Omental fat pad (tissue), 4 donors: Measurements from ENCODE around the gene DMWD. TPM values are rescaled to one million over a fixed set of nuclear protein-coding genes. Genes with fewer than 3 reads are reported as not detected.

Experiments used
- ATAC-seq: fragments of 150-250 bp; one replicate; pipeline ENCODE4 v1.9.1; 2016; ENCODE audit warnings: mild to moderate bottlenecking, moderate library complexity; ENCODE audit not compliant: low FRiP score
- DNase-seq: peaks from one replicate; pipeline ENCODE4 v3.0.0-alpha.2; 2019; ENCODE audit warnings: low spot score
- total RNA-seq, 4 donors: library from RNA; depleted of rRNA; stranded (reverse); fragments of >200 nt; gene quantifications; one replicate each; pipeline ENCODE4 v1.1.0, GENCODE V29; 2016
- TF ChIP-seq, protein P1 (sequence below), 3 donors: fragments of 450-650 bp; IDR thresholded peaks; one replicate each; pipeline ENCODE4 v1.5.1; 2016 to 2017; ENCODE audit warnings: antibody characterized with exemption in 3 of 3, mild to moderate bottlenecking in 3 of 3, moderate library complexity in 2 of 3

Gene DMWD
- total RNA-seq, 4 donors from 2014 or later, result 26.2 to 42.5 (median 35.9) TPM

DNA sequence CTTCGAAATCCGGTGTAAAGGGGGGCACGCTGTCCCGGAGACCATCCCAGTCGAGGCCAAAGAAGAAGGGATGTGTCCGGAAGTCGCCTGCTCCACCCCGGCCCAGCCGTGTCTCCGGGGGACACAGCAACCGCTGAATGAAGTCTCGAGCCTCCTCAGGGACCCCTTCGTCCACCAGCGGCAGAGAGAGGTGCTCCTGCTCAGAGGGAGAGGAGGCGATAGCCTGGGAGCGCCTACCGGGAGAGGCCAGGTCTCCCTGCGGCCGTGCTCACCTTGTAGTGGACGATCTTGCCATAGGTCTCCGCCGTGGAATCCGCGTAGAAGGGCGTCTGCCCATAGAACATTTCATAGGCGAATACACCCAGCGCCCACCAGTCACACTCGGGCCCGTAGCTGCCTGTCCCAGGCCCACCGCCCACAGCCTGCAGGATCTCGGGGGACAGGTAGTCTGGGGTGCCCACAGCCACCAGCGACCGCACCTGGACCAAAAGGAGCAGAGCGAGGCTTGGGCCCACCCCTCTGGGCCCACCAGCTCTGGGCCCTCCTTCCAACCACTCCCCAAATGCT is 15.2 kb downstream of the DMWD start:
- no peak for DNase-seq
- TF ChIP-seq, protein P1, sequence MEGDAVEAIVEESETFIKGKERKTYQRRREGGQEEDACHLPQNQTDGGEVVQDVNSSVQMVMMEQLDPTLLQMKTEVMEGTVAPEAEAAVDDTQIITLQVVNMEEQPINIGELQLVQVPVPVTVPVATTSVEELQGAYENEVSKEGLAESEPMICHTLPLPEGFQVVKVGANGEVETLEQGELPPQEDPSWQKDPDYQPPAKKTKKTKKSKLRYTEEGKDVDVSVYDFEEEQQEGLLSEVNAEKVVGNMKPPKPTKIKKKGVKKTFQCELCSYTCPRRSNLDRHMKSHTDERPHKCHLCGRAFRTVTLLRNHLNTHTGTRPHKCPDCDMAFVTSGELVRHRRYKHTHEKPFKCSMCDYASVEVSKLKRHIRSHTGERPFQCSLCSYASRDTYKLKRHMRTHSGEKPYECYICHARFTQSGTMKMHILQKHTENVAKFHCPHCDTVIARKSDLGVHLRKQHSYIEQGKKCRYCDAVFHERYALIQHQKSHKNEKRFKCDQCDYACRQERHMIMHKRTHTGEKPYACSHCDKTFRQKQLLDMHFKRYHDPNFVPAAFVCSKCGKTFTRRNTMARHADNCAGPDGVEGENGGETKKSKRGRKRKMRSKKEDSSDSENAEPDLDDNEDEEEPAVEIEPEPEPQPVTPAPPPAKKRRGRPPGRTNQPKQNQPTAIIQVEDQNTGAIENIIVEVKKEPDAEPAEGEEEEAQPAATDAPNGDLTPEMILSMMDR (IDR thresholded peaks at IDR 0.05), result no peak
- ATAC-seq, result no peak

GRCh38 chr19:45774765-45775164 is 17.9 kb downstream of the DMWD start:
- no peak for DNase-seq
- TF ChIP-seq, protein P1 (IDR thresholded peaks at IDR 0.05), result no peak
- no peak for ATAC-seq

DNA sequence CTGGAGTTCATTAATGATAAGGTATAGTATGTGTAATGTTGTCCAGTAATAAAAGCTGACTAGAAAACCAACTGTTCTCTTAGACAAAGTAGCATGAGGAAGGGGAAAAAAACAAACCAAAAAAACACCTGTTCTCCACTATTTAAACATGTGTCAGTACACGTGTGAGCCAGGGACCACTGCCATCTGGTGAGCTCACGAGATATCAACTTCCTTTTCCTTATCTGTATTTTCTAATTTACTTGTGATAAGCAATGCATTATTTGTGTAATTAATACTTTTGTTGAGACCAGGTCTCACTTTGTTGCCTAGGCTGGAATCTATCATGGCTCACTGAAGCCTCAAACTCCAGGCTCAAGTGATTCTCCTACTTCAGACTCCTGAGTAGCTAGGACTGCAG is 19.3 kb downstream of the DMWD start:
- TF ChIP-seq, protein P1 (IDR thresholded peaks at IDR 0.05), result no peak
- ATAC-seq, result no peak
- DNase-seq, result no peak

DNA sequence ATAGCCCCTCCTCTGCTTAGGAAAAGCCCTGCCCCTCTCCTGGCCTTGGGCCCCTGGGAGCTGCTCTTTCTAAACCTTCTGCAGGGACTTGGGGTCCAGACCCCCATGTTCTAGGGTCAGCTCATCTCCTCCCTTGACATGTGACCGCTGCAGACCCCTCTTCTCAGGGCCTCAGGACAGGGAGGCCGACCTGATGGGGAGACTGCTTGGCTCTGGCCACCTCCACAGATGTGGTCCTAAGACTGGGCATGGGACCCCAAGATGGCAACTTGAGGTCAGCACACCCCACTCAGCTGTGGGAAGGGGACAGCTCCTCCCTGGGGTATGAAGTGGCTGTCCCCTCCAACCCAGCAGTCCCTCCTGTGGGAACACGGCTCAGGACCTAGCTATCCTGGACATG is 19.7 kb downstream of the DMWD start:
- TF ChIP-seq, protein P1 (IDR thresholded peaks at IDR 0.05), result no peak
- DNase-seq (no peak), ATAC-seq (no peak)

DNA sequence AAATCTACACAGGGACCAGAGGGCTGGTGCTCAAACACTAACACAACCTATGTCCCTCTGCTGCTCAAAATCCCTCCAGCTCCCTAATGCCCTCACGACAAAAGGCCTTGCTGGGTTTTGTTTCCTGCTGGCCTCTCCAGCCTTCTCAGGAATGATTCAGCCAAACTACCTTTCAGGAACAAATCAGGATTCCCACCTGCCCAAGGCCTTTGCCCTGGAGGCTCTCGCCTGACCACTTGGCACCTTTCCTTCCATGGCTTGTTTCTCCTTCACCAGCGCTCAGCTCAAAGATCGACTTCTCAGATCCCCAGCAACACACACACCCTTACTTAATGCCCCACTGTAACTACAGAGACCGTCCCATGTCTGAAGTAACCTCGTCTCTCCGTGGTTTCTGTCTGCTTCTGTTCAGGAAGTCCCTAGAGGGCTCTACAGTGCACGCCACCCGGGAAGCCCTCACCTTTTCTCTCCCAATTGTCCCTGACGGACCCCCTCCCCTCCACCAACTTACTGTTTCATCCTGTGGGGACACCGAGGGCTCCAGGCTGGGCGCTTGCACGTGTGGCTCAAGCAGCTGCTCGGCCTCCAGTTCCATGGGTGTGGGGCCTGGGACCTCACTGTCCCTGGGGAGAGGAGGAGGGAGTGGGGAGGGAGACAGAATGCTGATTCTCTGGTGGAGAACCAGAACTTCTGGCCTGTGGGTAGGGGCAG is 20.4 kb downstream of the DMWD start:
- ATAC-seq (no peak), DNase-seq (no peak)

DNA sequence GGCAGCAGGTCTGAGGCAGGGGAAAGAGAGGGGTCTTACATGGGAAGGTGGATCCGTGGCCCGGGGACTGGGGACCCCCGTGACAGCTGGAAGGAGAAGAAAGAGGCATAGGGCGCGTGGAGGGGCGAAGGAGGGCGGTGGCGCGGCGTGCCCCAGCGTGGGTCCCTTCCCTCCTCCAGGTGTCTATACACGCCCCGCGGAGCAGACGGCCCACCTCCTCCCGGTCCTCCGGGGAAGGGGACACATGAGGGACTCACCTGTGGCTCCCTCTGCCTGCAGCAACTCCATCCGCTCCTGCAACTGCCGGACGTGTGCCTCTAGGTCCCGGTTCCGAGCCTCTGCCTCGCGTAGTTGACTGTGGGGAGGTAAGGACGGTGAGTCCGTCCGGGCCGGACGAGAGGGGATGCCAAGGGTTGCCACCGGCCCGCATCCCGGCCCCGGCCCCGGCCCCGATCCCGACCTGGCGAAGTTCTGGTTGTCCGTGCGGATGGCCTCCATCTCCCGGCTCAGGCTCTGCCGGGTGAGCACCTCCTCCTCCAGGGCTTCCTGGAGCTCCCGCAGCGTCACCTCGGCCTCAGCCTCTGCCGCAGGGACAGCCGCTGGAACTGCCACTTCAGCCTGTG is 21.2 kb downstream of the DMWD start:
- TF ChIP-seq, protein P1 (IDR thresholded peaks at IDR 0.05), result no peak
- DNase-seq (no peak), ATAC-seq (no peak)

More for the DNA sequence above, 20.4 kb downstream of the DMWD start:
- TF ChIP-seq, protein P1 (IDR thresholded peaks at IDR 0.05), result no peak
